HEK293 (cell line): ENCODE results near the gene HSCB.

Experiments
- BCL11B ChIP-seq: fragments of 450-650 bp; formaldehyde crosslinking; IDR thresholded peaks from 2 replicates; pipeline ENCODE4 v1.5.1; 2016; ENCODE audit warnings: low read depth, missing biosample characterization, missing genetic modification characterization
- HOXA7 ChIP-seq: sonication (generic); formaldehyde crosslinking; IDR thresholded peaks from 2 replicates; pipeline ENCODE4 v1.8.1; 2022; ENCODE audit warnings: missing genetic modification reagents, borderline replicate concordance
- KLF1 ChIP-seq: fragments of 450-650 bp; formaldehyde crosslinking; IDR thresholded peaks from 2 replicates; pipeline ENCODE4 v1.5.1; 2016; ENCODE audit warnings: missing biosample characterization, missing genetic modification characterization
- ZFP41 ChIP-seq: fragments of 450-650 bp; formaldehyde crosslinking; IDR thresholded peaks from 2 replicates; pipeline ENCODE4 v1.5.1; 2016; ENCODE audit warnings: missing biosample characterization, missing genetic modification characterization, borderline replicate concordance
- ZIC2 ChIP-seq: fragments of 450-650 bp; formaldehyde crosslinking; IDR thresholded peaks from 2 replicates; pipeline ENCODE4 v1.5.1; 2016; ENCODE audit warnings: missing biosample characterization, missing genetic modification characterization
- ZNF202 ChIP-seq: fragments of 450-650 bp; formaldehyde crosslinking; IDR thresholded peaks from 2 replicates; pipeline ENCODE4 v1.5.1; 2016; ENCODE audit warnings: missing biosample characterization, missing genetic modification characterization, borderline replicate concordance
- ZNF211 ChIP-seq: fragments of 450-650 bp; formaldehyde crosslinking; IDR thresholded peaks from 2 replicates; pipeline ENCODE4 v1.5.1; 2016; ENCODE audit warnings: low read depth, missing biosample characterization, missing genetic modification characterization
- ZNF266 ChIP-seq: fragments of 450-650 bp; formaldehyde crosslinking; IDR thresholded peaks from 2 replicates; pipeline ENCODE4 v1.5.1; 2016; ENCODE audit warnings: missing biosample characterization, missing genetic modification characterization, low read depth
- ZNF274 ChIP-seq, 2 experiments: fragments of 200-500 bp in 1 of 2; fragments of 450-650 bp in 1 of 2; sonication (Bioruptor generic) in 1 of 2; formaldehyde crosslinking in 1 of 2; IDR thresholded peaks; 2 replicates each; pipeline versions ENCODE4 v1.5.1 to v1.6.1; 2014 to 2016; ENCODE audit warnings: borderline replicate concordance in 1 of 2, inconsistent platforms in 1 of 2, low read length in 1 of 2, missing biosample characterization in 1 of 2, missing genetic modification characterization in 1 of 2
- ZNF292 ChIP-seq: fragments of 450-650 bp; formaldehyde crosslinking; IDR thresholded peaks from 2 replicates; pipeline ENCODE4 v1.5.1; 2016; ENCODE audit warnings: low read depth, missing biosample characterization, missing genetic modification characterization, borderline replicate concordance
- ZNF394 ChIP-seq: fragments of 450-650 bp; formaldehyde crosslinking; IDR thresholded peaks from 2 replicates; pipeline ENCODE4 v1.5.1; 2016; ENCODE audit warnings: missing biosample characterization, missing genetic modification characterization, mild to moderate bottlenecking, moderate library complexity, borderline replicate concordance
- ZNF423 ChIP-seq: fragments of 450-650 bp; formaldehyde crosslinking; IDR thresholded peaks from 2 replicates; pipeline ENCODE4 v1.5.1; 2016; ENCODE audit warnings: missing biosample characterization, missing genetic modification characterization
- ZNF544 ChIP-seq: fragments of 450-650 bp; formaldehyde crosslinking; IDR thresholded peaks from 2 replicates; pipeline ENCODE4 v1.5.0; 2017; ENCODE audit warnings: missing biosample characterization, missing genetic modification characterization
- ZNF548 ChIP-seq: fragments of 450-650 bp; formaldehyde crosslinking; IDR thresholded peaks from 2 replicates; pipeline ENCODE4 v1.5.1; 2016; ENCODE audit warnings: missing biosample characterization, missing genetic modification characterization
- ZNF561 ChIP-seq: fragments of 450-650 bp; IDR thresholded peaks from 2 replicates; pipeline ENCODE4 v1.5.1; 2018; ENCODE audit warnings: missing biosample characterization, missing genetic modification characterization, borderline replicate concordance
- ZNF571 ChIP-seq: fragments of 450-650 bp; formaldehyde crosslinking; IDR thresholded peaks from 2 replicates; pipeline ENCODE4 v1.5.0; 2017; ENCODE audit warnings: missing biosample characterization, missing genetic modification characterization
- ZNF600 ChIP-seq: fragments of 450-650 bp; formaldehyde crosslinking; IDR thresholded peaks from 2 replicates; pipeline ENCODE4 v1.5.1; 2016; ENCODE audit warnings: missing biosample characterization, missing genetic modification characterization
- ZNF621 ChIP-seq: fragments of 450-650 bp; formaldehyde crosslinking; IDR thresholded peaks from 2 replicates; pipeline ENCODE4 v1.5.1; 2017; ENCODE audit warnings: missing biosample characterization, missing genetic modification characterization
- ZNF623 ChIP-seq: fragments of 450-650 bp; formaldehyde crosslinking; IDR thresholded peaks from 2 replicates; pipeline ENCODE4 v1.5.1; 2016; ENCODE audit warnings: missing biosample characterization, missing genetic modification characterization
- ZSCAN16 ChIP-seq: fragments of 450-650 bp; formaldehyde crosslinking; IDR thresholded peaks from 2 replicates; pipeline ENCODE4 v1.5.1; 2016; ENCODE audit warnings: missing biosample characterization, missing genetic modification characterization
- TF ChIP-seq, protein P1 (sequence below): fragments of 450-650 bp; formaldehyde crosslinking; IDR thresholded peaks from 2 replicates; pipeline ENCODE4 v1.5.1; 2016; ENCODE audit warnings: missing biosample characterization, missing genetic modification characterization
- TF ChIP-seq, protein P2 (sequence below): fragments of 450-650 bp; formaldehyde crosslinking; IDR thresholded peaks from 2 replicates; pipeline ENCODE4 v1.5.1; 2016; ENCODE audit warnings: missing biosample characterization, missing genetic modification characterization
- TF ChIP-seq, protein P3 (sequence below): fragments of 450-650 bp; formaldehyde crosslinking; IDR thresholded peaks from 2 replicates; pipeline ENCODE4 v1.5.1; 2016; ENCODE audit warnings: missing biosample characterization, missing genetic modification characterization
- TF ChIP-seq, protein P4 (sequence below): fragments of 450-650 bp; formaldehyde crosslinking; IDR thresholded peaks from 2 replicates; pipeline ENCODE4 v1.5.1; 2016; ENCODE audit warnings: missing biosample characterization, missing genetic modification characterization
- TF ChIP-seq, protein P5 (sequence below): fragments of 450-650 bp; IDR thresholded peaks from 2 replicates; pipeline ENCODE4 v1.5.1; 2018; ENCODE audit warnings: missing biosample characterization, mild to moderate bottlenecking, missing genetic modification characterization
- TF ChIP-seq, protein P6 (sequence below): fragments of 450-650 bp; formaldehyde crosslinking; IDR thresholded peaks from 2 replicates; pipeline ENCODE4 v1.5.1; 2016; ENCODE audit warnings: missing biosample characterization, missing genetic modification characterization

HSCB gene

DNA sequence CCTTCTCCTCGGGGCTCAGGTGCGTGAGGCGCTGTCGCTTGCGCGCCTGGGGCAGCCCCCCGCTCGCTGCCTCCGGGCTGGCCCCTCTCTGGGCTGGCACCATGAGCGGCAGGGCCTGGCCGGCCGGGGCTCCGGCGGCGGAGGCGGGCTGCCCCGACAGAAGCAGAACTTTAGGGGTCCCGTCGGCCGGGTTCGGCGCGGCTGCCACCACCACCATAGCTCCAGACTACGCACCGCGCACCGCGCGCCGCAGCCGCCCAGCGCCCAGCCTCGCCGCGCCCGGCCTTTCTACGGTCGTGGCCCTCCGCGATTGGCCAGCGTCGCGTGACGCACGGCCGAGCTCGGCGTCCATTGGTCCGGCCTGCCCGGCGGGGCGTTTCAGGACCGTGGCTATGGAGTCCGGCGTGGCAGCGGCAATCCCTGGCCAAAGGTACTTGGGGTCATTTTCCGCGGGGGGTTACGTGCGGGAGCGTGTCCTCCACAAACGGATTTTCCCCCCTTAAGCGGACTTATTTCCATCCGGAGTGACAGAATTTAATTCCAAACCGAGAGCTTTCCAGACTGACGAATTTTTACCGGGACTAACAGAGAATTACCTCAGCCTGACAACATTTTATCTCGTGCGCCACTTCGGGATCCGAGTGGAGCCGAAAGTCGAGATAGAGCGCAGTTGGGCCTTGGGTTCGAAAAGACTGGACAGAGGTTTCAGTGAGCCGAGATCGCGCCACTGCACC, 58.6 kb downstream of the HSCB start, which contains the start of gene XBP1 (continued):
- TF ChIP-seq, protein P1, sequence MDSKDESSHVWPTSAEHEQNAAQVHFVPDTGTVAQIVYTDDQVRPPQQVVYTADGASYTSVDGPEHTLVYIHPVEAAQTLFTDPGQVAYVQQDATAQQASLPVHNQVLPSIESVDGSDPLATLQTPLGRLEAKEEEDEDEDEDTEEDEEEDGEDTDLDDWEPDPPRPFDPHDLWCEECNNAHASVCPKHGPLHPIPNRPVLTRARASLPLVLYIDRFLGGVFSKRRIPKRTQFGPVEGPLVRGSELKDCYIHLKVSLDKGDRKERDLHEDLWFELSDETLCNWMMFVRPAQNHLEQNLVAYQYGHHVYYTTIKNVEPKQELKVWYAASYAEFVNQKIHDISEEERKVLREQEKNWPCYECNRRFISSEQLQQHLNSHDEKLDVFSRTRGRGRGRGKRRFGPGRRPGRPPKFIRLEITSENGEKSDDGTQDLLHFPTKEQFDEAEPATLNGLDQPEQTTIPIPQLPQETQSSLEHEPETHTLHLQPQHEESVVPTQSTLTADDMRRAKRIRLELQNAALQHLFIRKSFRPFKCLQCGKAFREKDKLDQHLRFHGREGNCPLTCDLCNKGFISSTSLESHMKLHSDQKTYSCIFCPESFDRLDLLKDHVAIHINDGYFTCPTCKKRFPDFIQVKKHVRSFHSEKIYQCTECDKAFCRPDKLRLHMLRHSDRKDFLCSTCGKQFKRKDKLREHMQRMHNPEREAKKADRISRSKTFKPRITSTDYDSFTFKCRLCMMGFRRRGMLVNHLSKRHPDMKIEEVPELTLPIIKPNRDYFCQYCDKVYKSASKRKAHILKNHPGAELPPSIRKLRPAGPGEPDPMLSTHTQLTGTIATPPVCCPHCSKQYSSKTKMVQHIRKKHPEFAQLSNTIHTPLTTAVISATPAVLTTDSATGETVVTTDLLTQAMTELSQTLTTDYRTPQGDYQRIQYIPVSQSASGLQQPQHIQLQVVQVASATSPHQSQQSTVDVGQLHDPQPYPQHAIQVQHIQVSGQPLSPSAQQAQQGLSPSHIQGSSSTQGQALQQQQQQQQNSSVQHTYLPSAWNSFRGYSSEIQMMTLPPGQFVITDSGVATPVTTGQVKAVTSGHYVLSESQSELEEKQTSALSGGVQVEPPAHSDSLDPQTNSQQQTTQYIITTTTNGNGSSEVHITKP (tag by site-specific recombination): peak; percentile 83
- TF ChIP-seq, protein P2, sequence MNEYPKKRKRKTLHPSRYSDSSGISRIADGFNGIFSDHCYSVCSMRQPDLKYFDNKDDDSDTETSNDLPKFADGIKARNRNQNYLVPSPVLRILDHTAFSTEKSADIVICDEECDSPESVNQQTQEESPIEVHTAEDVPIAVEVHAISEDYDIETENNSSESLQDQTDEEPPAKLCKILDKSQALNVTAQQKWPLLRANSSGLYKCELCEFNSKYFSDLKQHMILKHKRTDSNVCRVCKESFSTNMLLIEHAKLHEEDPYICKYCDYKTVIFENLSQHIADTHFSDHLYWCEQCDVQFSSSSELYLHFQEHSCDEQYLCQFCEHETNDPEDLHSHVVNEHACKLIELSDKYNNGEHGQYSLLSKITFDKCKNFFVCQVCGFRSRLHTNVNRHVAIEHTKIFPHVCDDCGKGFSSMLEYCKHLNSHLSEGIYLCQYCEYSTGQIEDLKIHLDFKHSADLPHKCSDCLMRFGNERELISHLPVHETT (tag by site-specific recombination): no peak
- TF ChIP-seq ZNF571: no peak
- TF ChIP-seq ZIC2 (tag by site-specific recombination): no peak; the same call in 1 of the 2 replicates
- TF ChIP-seq ZNF423: no peak
- TF ChIP-seq, protein P3, sequence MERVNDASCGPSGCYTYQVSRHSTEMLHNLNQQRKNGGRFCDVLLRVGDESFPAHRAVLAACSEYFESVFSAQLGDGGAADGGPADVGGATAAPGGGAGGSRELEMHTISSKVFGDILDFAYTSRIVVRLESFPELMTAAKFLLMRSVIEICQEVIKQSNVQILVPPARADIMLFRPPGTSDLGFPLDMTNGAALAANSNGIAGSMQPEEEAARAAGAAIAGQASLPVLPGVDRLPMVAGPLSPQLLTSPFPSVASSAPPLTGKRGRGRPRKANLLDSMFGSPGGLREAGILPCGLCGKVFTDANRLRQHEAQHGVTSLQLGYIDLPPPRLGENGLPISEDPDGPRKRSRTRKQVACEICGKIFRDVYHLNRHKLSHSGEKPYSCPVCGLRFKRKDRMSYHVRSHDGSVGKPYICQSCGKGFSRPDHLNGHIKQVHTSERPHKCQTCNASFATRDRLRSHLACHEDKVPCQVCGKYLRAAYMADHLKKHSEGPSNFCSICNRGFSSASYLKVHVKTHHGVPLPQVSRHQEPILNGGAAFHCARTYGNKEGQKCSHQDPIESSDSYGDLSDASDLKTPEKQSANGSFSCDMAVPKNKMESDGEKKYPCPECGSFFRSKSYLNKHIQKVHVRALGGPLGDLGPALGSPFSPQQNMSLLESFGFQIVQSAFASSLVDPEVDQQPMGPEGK: peak; percentile 82
- TF ChIP-seq HOXA7: no peak
- TF ChIP-seq ZNF600 (tag by site-specific recombination): no peak
- no peak for TF ChIP-seq ZFP41
- no peak for TF ChIP-seq ZNF394 (tag by site-specific recombination)
- TF ChIP-seq, protein P4, sequence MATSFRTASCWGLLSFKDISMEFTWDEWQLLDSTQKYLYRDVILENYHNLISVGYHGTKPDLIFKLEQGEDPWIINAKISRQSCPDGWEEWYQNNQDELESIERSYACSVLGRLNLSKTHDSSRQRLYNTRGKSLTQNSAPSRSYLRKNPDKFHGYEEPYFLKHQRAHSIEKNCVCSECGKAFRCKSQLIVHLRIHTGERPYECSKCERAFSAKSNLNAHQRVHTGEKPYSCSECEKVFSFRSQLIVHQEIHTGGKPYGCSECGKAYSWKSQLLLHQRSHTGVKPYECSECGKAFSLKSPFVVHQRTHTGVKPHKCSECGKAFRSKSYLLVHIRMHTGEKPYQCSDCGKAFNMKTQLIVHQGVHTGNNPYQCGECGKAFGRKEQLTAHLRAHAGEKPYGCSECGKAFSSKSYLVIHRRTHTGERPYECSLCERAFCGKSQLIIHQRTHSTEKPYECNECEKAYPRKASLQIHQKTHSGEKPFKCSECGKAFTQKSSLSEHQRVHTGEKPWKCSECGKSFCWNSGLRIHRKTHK (tag by site-specific recombination): no peak
- TF ChIP-seq ZNF274 (IDR thresholded peaks at IDR 0.05; ENCODE audit: low read length): no peak
- no peak for TF ChIP-seq ZNF274 (tag by site-specific recombination; IDR thresholded peaks at IDR 0.05; ENCODE audit: borderline replicate concordance)
- no peak for TF ChIP-seq ZNF266
- peak; percentile 37; the same call in 1 of the 2 replicates for TF ChIP-seq ZNF561 (tag by site-specific recombination)
- no peak for TF ChIP-seq ZNF548 (tag by site-specific recombination)
- TF ChIP-seq BCL11B (tag by site-specific recombination): peak; percentile 65; the same call in 1 of the 2 replicates
- TF ChIP-seq, protein P5, sequence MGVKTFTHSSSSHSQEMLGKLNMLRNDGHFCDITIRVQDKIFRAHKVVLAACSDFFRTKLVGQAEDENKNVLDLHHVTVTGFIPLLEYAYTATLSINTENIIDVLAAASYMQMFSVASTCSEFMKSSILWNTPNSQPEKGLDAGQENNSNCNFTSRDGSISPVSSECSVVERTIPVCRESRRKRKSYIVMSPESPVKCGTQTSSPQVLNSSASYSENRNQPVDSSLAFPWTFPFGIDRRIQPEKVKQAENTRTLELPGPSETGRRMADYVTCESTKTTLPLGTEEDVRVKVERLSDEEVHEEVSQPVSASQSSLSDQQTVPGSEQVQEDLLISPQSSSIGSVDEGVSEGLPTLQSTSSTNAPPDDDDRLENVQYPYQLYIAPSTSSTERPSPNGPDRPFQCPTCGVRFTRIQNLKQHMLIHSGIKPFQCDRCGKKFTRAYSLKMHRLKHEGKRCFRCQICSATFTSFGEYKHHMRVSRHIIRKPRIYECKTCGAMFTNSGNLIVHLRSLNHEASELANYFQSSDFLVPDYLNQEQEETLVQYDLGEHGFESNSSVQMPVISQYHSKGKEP (tag by site-specific recombination): no peak
- TF ChIP-seq ZNF621 (tag by site-specific recombination): no peak
- no peak for TF ChIP-seq KLF1 (tag by site-specific recombination)
- TF ChIP-seq ZNF202 (tag by site-specific recombination): no peak
- no peak for TF ChIP-seq ZSCAN16 (tag by site-specific recombination)
- TF ChIP-seq ZNF292: no peak
- TF ChIP-seq ZNF544 (tag by site-specific recombination): no peak
- no peak for TF ChIP-seq ZNF623 (tag by site-specific recombination)
- TF ChIP-seq ZNF211 (tag by site-specific recombination): no peak
- TF ChIP-seq, protein P6, sequence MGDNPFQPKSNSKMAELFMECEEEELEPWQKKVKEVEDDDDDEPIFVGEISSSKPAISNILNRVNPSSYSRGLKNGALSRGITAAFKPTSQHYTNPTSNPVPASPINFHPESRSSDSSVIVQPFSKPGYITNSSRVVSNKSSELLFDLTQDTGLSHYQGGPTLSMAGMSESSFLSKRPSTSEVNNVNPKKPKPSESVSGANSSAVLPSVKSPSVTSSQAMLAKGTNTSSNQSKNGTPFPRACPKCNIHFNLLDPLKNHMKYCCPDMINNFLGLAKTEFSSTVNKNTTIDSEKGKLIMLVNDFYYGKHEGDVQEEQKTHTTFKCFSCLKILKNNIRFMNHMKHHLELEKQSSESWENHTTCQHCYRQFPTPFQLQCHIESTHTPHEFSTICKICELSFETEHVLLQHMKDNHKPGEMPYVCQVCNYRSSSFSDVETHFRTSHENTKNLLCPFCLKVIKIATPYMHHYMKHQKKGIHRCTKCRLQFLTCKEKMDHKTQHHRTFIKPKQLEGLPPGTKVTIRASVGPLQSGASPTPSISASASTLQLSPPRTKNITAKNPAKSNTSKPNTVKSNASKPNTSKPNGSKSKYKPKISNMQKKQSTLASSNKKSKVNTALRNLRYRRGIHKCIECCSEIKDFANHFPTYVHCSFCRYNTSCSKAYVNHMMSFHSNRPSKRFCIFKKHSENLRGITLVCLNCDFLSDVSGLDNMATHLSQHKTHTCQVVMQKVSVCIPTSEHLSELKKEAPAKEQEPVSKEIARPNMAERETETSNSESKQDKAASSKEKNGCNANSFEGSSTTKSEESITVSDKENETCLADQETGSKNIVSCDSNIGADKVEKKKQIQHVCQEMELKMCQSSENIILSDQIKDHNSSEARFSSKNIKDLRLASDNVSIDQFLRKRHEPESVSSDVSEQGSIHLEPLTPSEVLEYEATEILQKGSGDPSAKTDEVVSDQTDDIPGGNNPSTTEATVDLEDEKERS (tag by site-specific recombination): no peak
